Mammary epithelial cell (primary cell): ENCODE measurements around the gene WBP1L.

Experiments used
- CTCF ChIP-seq, 2 donors: IDR thresholded peaks in 1 of 2; conservative IDR thresholded peaks in 1 of 2; 2 replicates each; pipeline ENCODE4 v1.5.1; 2011 to 2012; ENCODE audit warnings: inconsistent platforms in 2 of 2, low read length in 2 of 2, mild to moderate bottlenecking in 2 of 2, control low read depth in 1 of 2, low read depth in 1 of 2; ENCODE audit not compliant: insufficient read depth in 1 of 2; ENCODE audit errors: extremely low read depth in 1 of 2
- EZH2 ChIP-seq: IDR thresholded peaks from 2 replicates; pipeline ENCODE4 v1.6.1; 2012; ENCODE audit warnings: low read length, inconsistent platforms, borderline replicate concordance

- TF ChIP-seq CTCF (conservative IDR thresholded peaks at IDR 0.05 in 1 of 2, IDR thresholded peaks at IDR 0.05 in 1 of 2; ENCODE audit: extremely low read depth in 1 of 2, insufficient read depth in 1 of 2, low read depth in 1 of 2, low read length in 2 of 2) = no peak
- TF ChIP-seq EZH2 = no peak
Observed at GRCh38 chr10:102701796-102702195, 42.0 kb upstream of the WBP1L start.
